Left renal pelvis (tissue), 4 donors: ENCODE results near the gene EML1. TPM values are rescaled to one million over a fixed set of nuclear protein-coding genes. Genes with fewer than 3 reads are reported as not detected.

ENCODE experiments used
- DNase-seq, 4 donors: peaks; one replicate each; pipeline ENCODE4 v3.0.0-alpha.2; 2013; ENCODE audit warnings: low read depth in 4 of 4, low spot score in 3 of 4
- polyA plus RNA-seq, 4 donors: library from polyadenylated mRNA; unstranded; fragments of 120-200 nt; gene quantifications; one replicate each; pipeline ENCODE4 v1.2.1, GENCODE V29; 2013; ENCODE audit not compliant: insufficient read length in 4 of 4

EML1 gene
- polyA plus RNA-seq, 4 donors: 30.3 to 47.0 (median 39.7) TPM

- DNase-seq: peak in 2 of 4 donors; percentile 4 to 29
These were observed 28.6 kb downstream of the EML1 start for GRCh38 chr14:99821519-99822508.

DNA sequence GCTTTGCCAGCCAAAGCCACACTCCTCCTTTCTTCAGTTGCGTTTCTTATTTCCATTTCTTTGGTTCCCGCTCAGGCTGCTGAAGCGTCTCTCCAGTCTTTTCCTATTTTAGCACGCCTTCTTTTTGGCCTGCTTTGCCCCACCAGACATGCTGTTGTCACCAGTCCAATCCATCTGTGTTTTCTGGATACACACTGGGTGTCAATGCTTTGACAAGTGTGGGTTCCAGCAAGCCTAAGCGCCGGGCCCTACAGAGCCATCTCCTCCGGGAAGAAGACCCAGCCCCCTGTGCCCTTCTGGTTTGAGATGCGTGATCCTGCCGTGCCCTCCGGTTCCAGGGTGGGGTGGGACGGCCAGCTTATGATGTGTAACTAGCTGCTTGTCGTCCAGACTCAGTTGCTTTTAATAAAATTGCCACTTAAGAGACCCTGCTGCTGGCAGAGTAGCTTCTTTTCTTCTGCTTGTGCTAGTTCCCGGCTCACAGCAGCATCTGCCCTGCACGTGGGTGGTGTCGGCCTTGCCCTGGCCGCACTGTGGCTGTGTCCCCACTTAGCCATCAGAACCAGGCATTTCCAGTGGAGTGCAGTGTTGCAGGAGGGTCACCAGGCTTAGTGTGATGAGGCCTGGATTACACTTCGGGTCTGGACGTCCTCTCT lies 29.7 kb downstream of the EML1 start:
- DNase-seq: no peak

GRCh38 chr14:99824776-99825175 lies 31.6 kb downstream of the EML1 start:
- DNase-seq: no peak

DNA sequence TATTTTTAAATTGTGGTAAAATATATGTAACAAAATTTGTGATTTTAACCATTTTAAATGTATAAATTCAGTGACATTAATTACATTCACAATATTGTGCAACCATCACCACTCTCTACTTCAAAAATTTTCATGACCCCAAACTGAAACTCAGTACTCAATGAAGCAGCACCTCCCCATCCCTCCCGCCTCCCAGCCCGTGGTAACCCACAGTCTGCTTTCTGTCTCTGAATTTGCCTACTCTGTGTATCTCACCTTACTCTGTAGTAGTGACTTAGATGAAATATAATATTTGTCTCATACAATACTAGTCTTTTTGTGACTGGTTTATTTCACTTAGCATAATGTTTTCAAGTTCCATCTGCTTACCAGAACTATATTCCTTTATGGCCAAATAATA lies 36.2 kb downstream of the EML1 start:
- DNase-seq: no peak

- DNase-seq: no peak
These were observed 38.1 kb downstream of the EML1 start for GRCh38 chr14:99831303-99831702.

DNA sequence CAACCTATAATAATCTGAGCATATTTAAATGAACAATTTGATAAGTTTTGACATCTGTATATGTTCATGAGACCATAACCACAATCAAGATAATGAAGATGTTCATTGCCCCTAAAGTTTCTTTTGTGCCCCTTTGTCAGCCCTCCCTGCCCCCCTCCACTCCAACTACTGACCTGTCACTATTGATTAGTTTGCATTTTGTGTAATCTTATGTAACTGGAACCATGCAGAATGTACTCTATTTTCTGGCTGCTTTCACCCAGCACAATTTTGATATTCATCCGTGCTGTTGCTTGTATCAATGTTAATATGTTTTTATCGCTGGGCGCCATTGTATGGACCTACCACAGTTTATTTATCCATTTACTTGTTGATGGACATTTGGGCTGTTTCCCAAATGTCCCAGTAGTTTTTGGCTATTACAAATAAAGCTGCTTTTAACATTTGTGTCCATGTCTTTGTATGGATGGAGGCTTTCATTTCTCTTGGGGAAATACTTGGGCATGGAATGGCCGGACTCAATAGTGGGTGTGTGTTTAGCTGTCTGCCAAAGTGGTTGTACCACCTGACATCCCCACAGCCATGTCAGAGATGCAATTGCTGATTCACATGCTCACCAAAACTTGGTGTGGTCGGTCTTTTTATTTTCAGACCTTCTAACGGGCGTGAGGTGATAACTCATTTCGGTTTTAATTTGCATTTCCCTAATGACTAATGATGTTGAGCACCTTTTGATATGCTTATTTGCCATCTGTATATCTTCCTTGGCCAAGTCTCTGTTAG lies 38.9 kb downstream of the EML1 start:
- no peak for DNase-seq

DNA sequence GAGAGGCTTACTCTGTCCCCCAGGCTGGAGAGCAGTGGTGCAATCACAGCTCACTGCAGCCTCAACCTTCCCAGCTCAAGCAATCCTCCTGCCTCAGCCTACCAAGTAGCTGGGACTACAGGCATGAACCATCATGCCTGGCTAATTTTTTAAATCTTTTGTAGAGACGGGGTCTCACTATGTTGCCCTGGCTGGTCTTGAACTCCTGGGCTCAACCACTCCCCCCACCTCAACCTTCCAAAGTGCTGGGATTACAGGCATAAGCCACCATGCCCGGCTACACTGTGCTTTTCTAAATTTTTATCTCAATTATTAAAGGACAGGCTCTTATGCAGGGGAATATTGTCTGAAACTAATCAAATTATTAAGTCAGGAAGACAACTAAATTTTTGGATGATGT lies 44.6 kb downstream of the EML1 start:
- no peak for DNase-seq

GRCh38 chr14:99838639-99839134 lies 45.5 kb downstream of the EML1 start:
- no peak for DNase-seq

DNA sequence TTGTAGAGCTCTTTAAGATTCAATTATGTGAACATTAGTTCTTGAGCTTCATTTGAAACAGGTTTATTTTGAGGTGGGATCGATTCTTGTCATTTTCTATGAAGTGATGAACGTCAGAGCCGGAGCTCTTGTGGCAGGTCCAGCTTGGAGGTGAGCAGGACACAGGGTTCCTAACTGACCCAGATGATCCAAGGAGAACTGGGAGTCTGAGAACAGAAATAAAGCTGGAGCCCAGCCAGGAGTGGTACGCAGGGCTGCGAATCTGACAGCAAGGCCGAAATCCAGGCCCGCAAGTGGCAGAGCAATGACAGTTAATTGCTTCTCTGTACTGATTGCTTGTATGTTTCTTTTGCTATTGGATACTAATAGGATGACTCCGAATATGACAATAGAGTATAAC lies 46.5 kb downstream of the EML1 start:
- DNase-seq: no peak

DNA sequence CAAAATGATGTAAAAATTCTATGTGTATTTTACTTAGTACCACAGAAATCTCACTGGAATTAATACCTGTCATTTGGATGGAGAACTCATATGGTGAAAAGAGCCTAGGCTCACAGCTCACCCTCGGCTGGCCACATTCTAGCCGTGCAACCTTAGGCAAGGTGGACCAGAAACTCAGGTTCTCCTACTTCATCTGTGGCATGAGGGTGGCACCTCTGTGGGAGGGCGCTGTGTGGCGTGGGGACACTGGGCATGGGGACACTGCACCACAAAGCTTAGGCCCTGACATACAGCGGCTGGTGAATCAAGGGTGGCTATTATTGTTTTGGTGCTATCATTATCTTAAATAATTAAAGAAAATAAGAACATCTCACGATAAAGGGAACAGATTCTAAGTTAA lies 47.1 kb downstream of the EML1 start:
- no peak for DNase-seq

- no peak for DNase-seq
These were observed 47.6 kb downstream of the EML1 start for GRCh38 chr14:99840774-99841305.

DNA sequence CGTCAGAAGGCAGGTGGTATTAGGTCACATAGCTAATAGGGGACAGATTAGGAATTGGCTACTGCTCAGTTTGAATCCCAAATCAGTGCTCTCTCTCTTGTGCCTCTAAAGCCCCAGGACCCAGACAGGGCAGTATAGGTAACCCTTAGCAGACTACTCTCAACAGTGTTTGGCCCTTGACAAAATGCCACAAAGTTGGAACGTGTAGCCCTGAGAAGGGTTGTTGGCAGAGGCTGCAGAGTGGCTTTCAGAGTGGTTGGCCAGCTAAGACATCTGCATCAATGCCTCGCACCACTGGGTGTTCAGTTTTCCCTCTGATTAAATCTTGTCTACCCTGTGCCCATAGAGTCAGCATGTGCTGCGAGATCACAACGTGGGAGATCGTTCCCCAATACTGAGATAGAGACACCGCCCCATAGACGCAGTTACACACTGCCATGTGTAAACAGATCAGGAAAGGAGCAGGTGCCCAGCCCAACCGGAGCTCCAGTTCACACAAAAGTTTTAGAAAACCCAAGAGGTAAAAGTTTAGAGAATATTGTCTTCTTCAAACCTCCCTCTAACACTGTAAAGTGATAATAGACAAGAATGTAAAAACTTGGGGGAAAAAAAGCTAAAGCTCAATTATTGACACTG lies 48.3 kb downstream of the EML1 start:
- no peak for DNase-seq

DNA sequence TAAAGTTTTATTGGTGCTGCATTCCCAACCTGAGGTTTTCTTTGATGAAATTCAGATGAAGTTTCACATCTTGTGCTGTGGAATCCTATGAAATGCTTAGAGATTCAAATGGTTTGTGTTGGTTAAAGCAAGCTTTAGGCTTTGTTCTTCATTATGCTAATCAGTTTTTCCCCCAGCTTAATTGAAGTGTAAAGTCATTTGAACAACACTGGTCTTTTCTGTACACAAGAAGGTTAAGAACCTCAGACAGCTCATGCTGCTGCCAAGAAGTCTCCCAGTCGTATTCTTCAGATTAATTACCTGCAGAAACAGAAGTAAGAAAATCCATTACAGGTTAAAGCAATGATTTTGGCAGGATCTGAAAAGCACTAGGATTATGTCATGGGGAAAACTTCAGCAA lies 48.9 kb downstream of the EML1 start:
- DNase-seq: no peak

DNA sequence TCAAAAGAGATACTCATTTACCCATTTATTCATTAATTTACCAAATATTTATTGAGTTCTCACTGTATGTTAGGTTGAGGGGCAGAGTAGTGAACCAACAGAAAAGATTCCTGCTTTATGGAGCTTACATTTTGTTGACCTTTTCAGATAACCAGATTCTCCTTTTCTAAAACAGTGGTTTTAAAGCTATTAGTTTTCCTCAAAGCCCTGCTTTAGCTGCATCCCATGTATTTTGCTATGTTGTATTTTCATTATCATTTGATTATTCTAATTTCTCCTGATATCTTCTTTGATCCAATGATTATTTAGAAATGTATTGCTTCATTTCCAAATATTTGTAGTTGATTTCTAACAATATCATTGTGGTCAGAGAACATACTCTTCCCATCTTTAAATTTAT lies 53.6 kb downstream of the EML1 start:
- no peak for DNase-seq

DNA sequence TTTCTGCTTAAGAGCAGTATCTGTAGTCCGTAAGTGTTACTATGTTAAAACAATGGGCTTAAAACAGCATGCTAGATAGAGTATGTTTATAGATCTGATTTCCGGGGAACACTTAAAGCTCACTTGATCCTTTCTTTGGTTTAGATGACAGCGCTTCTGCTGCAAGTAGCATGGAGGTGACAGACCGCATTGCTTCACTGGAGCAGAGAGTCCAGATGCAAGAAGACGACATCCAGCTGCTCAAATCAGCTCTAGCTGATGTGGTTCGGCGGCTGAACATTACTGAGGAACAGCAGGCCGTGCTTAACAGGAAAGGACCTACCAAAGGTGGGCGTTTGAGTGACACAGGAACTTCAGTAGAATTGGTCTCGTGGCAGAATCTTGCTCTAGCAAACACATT lies 57.5 kb downstream of the EML1 start:
- peak in 1 of 4 donors; percentile 22 for DNase-seq

GRCh38 chr14:99852578-99852977 lies 59.4 kb downstream of the EML1 start:
- no peak for DNase-seq

- no peak for DNase-seq
These were observed 60.0 kb downstream of the EML1 start for GRCh38 chr14:99853206-99853605.

DNA sequence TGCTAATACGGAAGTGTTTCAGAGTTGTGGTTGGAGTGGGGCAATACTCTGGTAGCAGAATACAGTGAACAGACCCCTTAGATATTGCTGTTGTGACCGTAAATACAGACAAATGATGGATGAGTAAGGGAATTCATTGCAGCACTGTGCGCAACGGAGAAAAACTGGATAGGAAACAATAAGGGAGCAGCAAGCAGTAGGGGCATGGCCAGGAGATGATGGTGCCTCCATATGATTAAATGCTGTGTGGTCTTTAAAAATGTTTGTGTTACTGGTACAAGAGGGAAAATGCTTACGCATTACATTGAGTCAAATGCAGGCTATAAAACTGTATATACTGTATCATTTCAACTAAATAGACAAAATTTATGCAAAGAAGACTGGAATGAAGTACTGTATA lies 61.6 kb downstream of the EML1 start:
- DNase-seq: no peak

DNA sequence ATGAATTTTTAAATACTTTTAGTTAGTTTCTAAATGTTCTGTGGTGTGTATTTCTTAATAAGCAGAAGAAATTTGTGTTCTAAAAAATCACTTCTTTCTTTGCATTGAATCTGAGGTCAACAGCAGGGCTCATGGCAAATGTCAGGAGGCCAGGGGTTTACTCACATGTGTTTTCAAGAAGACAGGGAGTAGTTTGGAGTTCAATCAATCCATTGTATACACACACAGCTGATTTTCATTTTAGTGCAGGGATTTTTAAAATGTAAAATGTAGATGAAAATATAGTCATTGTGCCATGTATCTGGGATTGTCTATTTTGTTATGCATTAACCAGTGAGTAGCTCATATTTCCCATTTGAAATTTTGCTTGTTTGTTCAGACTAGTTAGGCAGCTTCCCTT lies 62.1 kb downstream of the EML1 start:
- DNase-seq: no peak

DNA sequence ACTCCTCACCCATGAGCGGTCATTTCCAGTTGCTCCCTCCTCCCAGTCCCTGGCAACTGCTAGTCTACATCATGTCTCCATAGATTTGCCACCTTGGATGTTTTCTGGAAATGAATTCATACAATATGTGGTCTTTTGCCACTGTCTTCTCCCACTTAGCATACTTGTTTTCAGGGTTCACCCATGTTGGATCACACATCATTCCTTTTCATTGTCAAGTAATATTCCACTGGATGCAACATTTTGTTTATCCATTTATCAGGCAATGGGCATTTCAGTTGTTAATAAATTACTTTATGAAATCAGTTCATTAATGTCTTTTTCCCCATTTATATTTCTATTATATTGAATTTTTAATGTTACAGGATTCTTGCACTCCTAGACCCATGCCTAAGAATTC lies 64.3 kb downstream of the EML1 start:
- no peak for DNase-seq
